ENCODE results near the gene PKP3. TPM values are rescaled to one million over a fixed set of nuclear protein-coding genes. Genes with fewer than 3 reads are reported as not detected.

Gene PKP3
- total and polyA plus RNA-seq, 7 donors, result 0.27 to 140 (median 57.1) TPM; not detected in 2

DNA sequence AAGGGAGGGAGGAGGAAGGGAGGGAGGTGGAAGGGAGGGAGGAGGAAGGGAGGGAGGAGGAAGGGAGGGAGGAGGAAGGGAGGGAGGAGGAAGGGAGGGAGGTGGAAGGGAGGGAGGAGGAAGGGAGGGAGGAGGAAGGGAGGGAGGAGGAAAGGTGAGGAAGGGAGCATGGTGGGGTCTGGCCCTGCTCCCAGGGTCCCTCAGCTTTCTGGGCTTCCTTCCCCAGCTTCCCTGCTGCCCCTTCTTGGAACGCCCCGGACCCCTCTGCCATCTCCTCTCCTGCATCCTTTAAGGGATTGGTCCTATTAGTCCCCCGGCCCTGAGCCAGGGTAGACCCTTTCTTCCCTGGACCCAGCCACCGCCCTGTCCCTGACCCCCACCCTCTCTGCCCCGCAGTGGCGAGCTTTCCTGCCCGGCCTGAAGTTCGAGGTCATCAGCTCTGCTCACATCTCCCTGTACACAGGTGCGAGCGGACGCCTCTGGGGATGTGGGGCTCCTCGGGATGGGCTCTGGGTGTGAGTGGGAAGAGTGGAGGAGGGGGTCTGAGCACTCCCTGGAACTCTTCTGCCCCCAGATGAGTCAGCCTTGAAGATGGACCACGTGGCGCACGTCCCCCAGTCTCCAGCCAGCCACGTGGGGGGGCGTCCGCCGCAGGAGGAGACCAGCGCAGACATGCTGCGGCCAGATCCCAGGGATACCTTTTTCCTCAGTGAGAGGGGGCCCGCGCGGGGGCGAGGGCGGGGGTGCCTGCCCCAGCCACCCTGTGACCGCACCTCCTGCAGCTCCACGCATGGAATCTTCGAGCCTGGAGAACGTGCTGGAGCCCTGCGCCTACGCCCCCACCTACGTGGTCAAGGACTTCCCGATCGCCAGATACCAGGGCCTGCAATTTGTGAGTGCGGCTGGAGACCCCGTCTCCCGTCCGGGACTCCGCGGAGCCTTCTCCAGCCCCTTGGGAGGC lies 18.7 kb upstream of the PKP3 start:
- DNase-seq, result no peak
- 86 to 93% methylated on average over 41 of the region's 41 CpGs for WGBS, 2 donors
- no peak overlapping the region for H3K4me3 ChIP-seq
- TF ChIP-seq EP300 (IDR thresholded peaks at IDR 0.05) (no peak), POLR2AphosphoS5 (IDR thresholded peaks at IDR 0.05) (no peak), POLR2A (IDR thresholded peaks at IDR 0.05) (no peak)
- TF ChIP-seq, protein P1, sequence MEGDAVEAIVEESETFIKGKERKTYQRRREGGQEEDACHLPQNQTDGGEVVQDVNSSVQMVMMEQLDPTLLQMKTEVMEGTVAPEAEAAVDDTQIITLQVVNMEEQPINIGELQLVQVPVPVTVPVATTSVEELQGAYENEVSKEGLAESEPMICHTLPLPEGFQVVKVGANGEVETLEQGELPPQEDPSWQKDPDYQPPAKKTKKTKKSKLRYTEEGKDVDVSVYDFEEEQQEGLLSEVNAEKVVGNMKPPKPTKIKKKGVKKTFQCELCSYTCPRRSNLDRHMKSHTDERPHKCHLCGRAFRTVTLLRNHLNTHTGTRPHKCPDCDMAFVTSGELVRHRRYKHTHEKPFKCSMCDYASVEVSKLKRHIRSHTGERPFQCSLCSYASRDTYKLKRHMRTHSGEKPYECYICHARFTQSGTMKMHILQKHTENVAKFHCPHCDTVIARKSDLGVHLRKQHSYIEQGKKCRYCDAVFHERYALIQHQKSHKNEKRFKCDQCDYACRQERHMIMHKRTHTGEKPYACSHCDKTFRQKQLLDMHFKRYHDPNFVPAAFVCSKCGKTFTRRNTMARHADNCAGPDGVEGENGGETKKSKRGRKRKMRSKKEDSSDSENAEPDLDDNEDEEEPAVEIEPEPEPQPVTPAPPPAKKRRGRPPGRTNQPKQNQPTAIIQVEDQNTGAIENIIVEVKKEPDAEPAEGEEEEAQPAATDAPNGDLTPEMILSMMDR (IDR thresholded peaks at IDR 0.05), result no peak
- no peaks in the 10 kb centered on the region for H3K36me3 ChIP-seq
- H3K9me3 ChIP-seq, result no peaks in the 10 kb centered on the region
- no peaks in the 10 kb centered on the region for H3K4me1 ChIP-seq
- peaks cover 0 to 5% (median 4%) of the 10 kb centered on the region in 3 donors for H3K27me3 ChIP-seq
- no peak overlapping the region for H3K27ac ChIP-seq
- intact Hi-C loops (cut with DNase I), result no loop called here

DNA sequence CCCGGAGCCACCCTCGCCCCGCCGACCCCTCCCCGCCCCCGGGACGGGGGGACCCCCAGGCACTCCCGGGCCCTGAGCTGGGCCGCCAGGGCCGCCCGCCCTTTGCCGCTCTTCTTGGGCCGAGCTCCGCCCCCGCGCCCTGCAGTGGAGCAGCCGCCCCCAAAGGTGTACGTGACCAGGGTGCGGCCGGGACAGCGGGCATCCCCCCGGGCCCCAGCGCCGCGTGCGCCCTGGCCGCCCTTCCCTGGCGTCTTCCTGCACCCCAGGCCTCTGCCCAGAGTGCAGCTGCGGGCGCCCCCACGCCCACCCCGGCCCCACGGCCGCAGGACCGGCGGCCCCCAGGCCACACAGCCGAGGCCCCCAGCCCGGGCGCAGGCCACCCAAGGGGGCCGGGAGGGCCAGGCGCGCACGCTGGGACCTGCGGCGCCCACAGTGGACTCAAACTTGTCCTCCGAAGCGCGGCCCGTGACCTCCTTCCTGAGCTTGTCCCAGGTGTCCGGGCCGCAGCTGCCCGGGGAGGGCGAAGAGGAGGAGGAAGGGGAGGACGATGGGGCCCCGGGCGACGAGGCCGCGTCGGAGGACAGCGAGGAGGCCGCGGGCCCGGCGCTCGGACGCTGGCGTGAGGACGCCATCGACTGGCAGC lies 17.4 kb upstream of the PKP3 start:
- WGBS, 2 donors, result 92 to 95% methylated on average over 70 of the region's 70 CpGs
- Histone ChIP-seq H3K27ac (no peak overlapping the region), H3K9me3 (no peaks in the 10 kb centered on the region), H3K27me3 (peaks cover 0 to 1% (median 0%) of the 10 kb centered on the region in 3 donors), H3K4me3 (no peak overlapping the region), H3K4me1 (no peaks in the 10 kb centered on the region), H3K36me3 (no peaks in the 10 kb centered on the region)
- intact Hi-C loops (cut with DNase I), result no loop called here
- TF ChIP-seq POLR2AphosphoS5 (IDR thresholded peaks at IDR 0.05), result no peak
- TF ChIP-seq, protein P1 (IDR thresholded peaks at IDR 0.05), result no peak
- no peak for TF ChIP-seq EP300 (IDR thresholded peaks at IDR 0.05)
- no peak for TF ChIP-seq POLR2A (IDR thresholded peaks at IDR 0.05)
- DNase-seq, result no peak

DNA sequence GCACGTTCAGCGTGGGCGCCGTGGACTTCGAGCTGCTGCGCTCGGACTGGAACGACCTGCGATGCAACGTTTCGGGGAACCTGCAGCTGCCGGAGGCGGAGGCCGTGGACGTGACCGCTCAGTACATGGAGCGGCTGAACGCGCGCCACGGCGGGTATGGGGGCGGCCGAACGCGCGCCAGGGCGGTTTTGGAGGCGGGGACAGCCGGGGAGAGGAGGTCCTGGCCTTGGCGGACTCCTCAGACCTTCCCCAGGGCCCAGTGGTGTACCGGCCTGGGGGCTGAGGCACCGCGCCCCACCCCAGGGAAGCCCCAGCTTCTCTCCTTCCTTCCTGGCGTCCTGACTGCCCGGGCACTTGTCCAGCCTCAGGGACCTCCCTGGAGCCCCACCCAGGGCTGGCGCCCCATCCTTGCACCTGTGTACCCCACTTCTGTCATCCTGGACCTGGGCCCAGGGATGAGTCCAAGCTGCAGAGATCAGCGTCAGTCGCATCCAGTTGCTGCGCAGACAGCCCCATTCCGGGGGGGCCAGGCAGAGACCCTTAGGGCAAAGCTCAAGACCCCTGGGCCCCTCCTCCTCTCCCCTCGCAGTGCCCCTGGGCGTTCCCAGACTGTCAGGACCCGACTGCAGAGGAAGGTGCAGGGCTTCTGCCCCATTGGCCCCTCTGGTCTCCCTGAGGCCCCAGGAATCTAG lies 16.7 kb upstream of the PKP3 start:
- no peaks in the 10 kb centered on the region for H3K4me1 ChIP-seq
- no peaks in the 10 kb centered on the region for H3K9me3 ChIP-seq
- no peak overlapping the region for H3K4me3 ChIP-seq
- peaks cover 0 to 3% (median 0%) of the 10 kb centered on the region in 3 donors for H3K27me3 ChIP-seq
- no peaks in the 10 kb centered on the region for H3K36me3 ChIP-seq
- 81 to 92% methylated on average over 44 of the region's 44 CpGs for WGBS, 2 donors
- no peak overlapping the region for H3K27ac ChIP-seq
- no peak for DNase-seq
- no peak for TF ChIP-seq POLR2AphosphoS5 (IDR thresholded peaks at IDR 0.05)
- TF ChIP-seq POLR2A (IDR thresholded peaks at IDR 0.05), result no peak
- TF ChIP-seq EP300 (IDR thresholded peaks at IDR 0.05), result no peak
- TF ChIP-seq, protein P1 (IDR thresholded peaks at IDR 0.05), result no peak
- intact Hi-C loops (cut with DNase I), result no loop called here

DNA sequence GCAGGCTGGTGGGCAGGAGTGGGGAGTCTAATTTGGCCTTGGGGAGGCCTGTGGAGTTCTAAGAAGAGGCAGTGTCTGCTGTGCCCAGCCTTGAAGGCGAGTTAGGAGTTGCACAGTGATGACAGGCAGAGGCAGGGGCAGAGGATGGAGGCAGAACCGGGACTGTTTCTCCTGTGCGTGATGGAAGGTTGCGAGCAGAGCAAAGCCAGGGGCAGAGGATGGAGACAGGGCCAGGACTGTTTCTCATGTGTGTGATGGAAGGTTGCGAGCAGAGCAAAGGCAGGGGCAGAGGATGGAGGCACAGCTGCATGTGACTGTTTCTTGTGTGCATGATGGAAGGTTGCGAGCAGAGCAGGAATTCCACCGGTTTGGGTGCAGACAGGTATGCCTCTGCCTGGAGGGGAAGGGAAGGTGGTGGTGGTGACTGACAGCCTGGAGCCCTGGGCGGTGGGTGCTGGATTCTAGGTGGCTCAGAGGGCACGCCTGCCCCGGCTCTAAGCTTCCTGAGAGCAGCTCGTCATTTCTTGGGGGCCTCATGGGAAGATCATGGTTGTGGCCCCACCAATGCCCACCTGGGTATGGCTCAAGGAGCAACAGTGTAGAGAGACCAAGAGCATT lies 16.0 kb upstream of the PKP3 start:
- H3K27me3 ChIP-seq, result peaks cover 0 to 3% (median 0%) of the 10 kb centered on the region in 3 donors
- H3K4me1 ChIP-seq, result no peaks in the 10 kb centered on the region
- DNase-seq, result no peak
- no peaks in the 10 kb centered on the region for H3K36me3 ChIP-seq
- TF ChIP-seq EP300 (IDR thresholded peaks at IDR 0.05), result no peak
- TF ChIP-seq, protein P1 (IDR thresholded peaks at IDR 0.05), result no peak
- no peak for TF ChIP-seq POLR2A (IDR thresholded peaks at IDR 0.05)
- no peak for TF ChIP-seq POLR2AphosphoS5 (IDR thresholded peaks at IDR 0.05)
- intact Hi-C loops (cut with DNase I), result no loop called here
- H3K27ac ChIP-seq, result no peak overlapping the region
- WGBS, 2 donors, result 62 to 86% methylated on average over 11 of the region's 11 CpGs
- H3K4me3 ChIP-seq, result no peak overlapping the region
- no peaks in the 10 kb centered on the region for H3K9me3 ChIP-seq

Data from sigmoid colon (tissue), 7 donors.